Fibroblast of villous mesenchyme (primary cell): ENCODE results near the gene OR5B2. TPM values are rescaled to one million over a fixed set of nuclear protein-coding genes. Genes with fewer than 3 reads are reported as not detected.
"Not testable (repeated sequence)": the region's sequence is repeated elsewhere in the genome, so short reads cannot be mapped to it uniquely, and the experiment has no call there.

Experiments used
- DNase-seq: peaks from one replicate; pipeline ENCODE4 v3.0.0-alpha.2; 2010; ENCODE audit warnings: low read depth
- H3K4me3 ChIP-seq: 2 replicates; pipeline ENCODE4 v1.5.1; 2011; ENCODE audit warnings: low read depth, mild to moderate bottlenecking, low read length
- total RNA-seq: library from RNA; depleted of rRNA; stranded (reverse); fragments of >200 nt; gene quantifications from 2 replicates; pipeline ENCODE4 v1.2.3, GENCODE V29; 2012
- TF ChIP-seq, protein P1 (sequence below): IDR thresholded peaks from 2 replicates; pipeline ENCODE4 v1.5.1; 2012; ENCODE audit warnings: low read depth, mild to moderate bottlenecking, low read length; ENCODE audit not compliant: insufficient read depth

OR5B2 gene
- total RNA-seq, 1 donor = not detected

DNA sequence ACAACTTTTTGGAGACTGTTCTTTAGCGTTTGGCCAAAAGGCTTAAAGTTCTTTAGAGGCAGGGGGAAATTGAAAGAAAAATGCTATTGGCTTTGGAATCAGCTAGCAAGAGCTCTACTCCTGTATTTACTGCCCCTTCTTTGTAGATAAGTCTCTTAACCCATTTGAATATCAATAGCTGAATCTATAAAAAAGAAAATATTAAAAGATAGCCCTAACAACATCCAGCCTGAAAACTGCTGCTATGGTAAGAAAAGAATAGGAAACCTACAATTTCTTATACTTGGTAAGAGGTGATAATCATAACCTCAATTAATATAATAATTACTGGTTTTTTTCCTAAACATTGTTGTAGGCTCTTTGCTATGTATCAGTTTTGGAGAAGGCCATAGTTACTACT lies 14.2 kb upstream of the OR5B2 start, which contains the start of gene OR5B12:
TSS of gene OR5B12 (minus strand) at position 101 of the 400 bp plus-strand sequence. CDS start 2,085 bp downstream, outside the sequence.
- TF ChIP-seq, protein P1, sequence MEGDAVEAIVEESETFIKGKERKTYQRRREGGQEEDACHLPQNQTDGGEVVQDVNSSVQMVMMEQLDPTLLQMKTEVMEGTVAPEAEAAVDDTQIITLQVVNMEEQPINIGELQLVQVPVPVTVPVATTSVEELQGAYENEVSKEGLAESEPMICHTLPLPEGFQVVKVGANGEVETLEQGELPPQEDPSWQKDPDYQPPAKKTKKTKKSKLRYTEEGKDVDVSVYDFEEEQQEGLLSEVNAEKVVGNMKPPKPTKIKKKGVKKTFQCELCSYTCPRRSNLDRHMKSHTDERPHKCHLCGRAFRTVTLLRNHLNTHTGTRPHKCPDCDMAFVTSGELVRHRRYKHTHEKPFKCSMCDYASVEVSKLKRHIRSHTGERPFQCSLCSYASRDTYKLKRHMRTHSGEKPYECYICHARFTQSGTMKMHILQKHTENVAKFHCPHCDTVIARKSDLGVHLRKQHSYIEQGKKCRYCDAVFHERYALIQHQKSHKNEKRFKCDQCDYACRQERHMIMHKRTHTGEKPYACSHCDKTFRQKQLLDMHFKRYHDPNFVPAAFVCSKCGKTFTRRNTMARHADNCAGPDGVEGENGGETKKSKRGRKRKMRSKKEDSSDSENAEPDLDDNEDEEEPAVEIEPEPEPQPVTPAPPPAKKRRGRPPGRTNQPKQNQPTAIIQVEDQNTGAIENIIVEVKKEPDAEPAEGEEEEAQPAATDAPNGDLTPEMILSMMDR = no peak
- H3K4me3 ChIP-seq = no peak within 1 kb of the TSS
- DNase-seq = no peak

DNA sequence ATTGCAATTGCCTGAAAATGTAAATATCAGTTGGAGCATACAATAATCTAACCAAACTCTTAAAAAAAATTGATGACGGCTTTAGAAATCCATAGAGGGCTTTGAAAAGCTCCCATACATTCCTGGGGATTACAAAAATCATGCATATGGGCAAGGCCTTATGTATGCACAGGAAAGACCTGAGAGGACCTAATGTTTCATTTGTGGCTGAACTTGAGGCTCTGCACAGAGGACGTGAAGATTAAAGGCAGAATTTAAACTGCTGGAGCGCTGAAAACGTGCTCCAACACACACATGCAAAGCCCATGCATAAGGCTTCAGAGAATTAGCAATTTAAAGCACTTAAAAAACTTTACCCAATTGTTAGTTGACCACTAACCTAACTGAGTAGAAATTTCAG lies 10.6 kb upstream of the OR5B2 start:
- H3K4me3 ChIP-seq = no peak overlapping the region
- no peak for DNase-seq
- TF ChIP-seq, protein P1 = no peak

DNA sequence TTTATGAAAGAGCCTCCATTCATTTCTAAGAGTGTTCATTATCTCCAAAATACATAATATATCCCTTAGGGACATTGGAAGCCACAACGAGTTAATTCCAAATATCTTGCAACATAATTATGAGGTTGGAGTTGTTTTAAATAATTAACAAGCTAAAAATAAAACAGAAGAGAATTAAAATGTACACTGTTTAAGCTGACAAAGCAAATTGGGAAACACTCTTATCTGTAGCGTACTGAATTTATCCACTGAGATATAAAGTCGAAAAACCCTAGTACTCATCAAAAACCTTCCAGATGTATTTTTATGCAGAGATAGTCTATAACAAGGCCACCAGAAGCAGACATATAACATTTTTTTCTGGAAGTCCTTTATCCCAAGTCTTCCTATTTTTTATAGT lies 6.3 kb upstream of the OR5B2 start:
- no peak overlapping the region for H3K4me3 ChIP-seq
- DNase-seq = no peak
- TF ChIP-seq, protein P1 = no peak

DNA sequence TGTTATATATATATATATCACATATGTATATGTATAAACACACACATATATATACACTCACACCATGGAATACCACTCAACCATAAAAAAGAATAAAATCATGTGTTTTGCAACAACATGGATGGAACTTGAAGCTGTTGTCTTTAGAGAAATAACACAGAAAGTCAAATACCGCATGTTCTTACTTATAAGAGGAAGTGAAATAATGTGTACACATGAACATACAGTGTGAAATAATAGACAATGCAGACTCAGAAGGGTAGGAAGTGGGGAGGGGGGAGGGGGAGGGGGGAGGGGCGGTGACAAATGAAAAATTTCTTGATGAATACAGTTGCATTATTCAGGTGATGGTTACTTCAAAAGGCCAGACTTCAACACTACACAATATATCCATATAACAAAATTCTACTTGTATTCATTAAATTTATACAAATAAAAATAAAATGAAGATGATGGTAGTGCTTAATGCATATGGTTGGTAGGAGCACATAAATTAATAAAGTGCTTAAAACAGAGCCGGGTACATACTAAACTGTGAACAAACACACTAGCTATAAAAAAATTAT lies 5.8 kb upstream of the OR5B2 start:
- no peak for DNase-seq
- TF ChIP-seq, protein P1 = no peak
- H3K4me3 ChIP-seq = no peak overlapping the region

DNA sequence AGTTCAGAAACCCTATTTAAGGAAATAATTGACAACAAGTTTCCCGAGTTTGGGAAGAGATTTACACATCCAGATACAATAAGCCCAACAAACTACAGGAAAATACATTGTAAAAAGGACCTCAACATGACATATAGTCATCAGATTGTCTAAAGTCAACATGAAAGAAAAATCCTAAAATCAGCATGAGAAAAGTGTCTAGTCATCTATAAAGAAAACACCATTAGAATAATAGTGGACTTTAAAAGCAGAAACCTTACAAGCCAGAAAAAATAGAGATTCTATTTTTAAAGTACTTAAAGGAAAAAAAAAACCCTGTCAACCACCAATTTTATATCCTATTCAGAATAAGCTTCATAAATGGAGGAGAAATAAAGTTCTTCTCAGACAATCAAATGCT lies 1.4 kb upstream of the OR5B2 start:
- TF ChIP-seq, protein P1 = no peak
- H3K4me3 ChIP-seq = no peak overlapping the region
- DNase-seq = no peak

DNA sequence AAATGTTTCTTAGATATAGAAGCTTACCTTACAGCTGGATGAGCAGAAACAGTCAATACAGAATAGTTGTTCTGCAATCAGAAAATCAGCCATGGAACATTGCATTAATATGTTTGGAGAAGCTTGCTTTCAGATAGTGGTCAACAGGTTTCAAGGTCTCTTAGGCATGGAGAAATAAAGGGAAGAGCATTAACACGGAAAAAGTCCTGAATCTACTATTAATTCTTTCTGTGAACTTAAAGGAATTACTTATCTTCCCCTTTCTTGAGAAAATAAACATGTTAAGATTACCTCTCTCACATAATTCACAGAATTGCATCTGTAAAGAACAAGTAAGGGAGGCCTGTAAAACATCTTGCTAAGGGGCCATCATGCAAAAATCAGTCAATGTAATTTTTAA lies 21.1 kb downstream of the OR5B2 start, which contains the start of gene OR5B3:
TSS of gene OR5B3 (minus strand) at position 101 of the 400 bp plus-strand sequence. CDS start 3,465 bp downstream, outside the sequence.
- no peak for DNase-seq
- TF ChIP-seq, protein P1 = no peak
- no peak within 1 kb of the TSS for H3K4me3 ChIP-seq

DNA sequence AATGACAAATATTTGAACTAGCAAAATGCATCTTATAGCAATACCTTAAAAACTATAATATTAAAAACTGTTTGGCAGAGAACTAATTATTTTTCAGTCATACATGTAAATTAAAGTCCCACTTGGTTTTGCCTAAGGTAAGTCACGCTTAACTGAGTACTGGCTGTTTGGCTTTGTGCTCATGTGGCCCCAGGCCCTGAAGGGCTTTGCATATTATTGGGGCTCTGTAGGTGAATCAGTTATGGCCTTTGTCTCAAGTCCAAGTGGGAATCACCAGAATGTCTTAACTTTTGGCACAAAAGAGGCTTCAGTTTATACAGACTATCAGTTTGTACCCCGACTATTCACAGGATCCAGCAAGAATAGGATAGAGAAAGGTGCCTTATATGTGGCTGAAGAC lies 28.3 kb downstream of the OR5B2 start:
- not testable (repeated sequence) for H3K4me3 ChIP-seq, DNase-seq
